Large intestine (tissue), 1 donor: Measurements from ENCODE around the gene XCL1. TPM values are rescaled to one million over a fixed set of nuclear protein-coding genes. Genes with fewer than 3 reads are reported as not detected.

Source experiments
- polyA plus RNA-seq: library from polyadenylated mRNA; unstranded; fragments of 120-200 nt; gene quantifications from one replicate; pipeline ENCODE4 v1.2.1, GENCODE V29; 2013

Gene XCL1
- polyA plus RNA-seq, 1 donor = 1.6 TPM

Other genes starting within 250 kb of the XCL1 start
- 2.0 TPM for gene XCL2, start 32.6 kb upstream of the XCL1 start, polyA plus RNA-seq
- gene DPT, start 152.6 kb downstream of the XCL1 start, polyA plus RNA-seq = 11.4 TPM